GM12873 (cell line): ENCODE measurements around the gene PRPF4.

Experiments used
- TF ChIP-seq, protein P1 (sequence below): IDR thresholded peaks from 2 replicates; pipeline ENCODE4 v1.5.1; 2012; ENCODE audit warnings: low read depth, mild to moderate bottlenecking, moderate library complexity, low read length, control low read depth; ENCODE audit not compliant: insufficient read depth; ENCODE audit errors: missing control alignments

PRPF4 gene

DNA sequence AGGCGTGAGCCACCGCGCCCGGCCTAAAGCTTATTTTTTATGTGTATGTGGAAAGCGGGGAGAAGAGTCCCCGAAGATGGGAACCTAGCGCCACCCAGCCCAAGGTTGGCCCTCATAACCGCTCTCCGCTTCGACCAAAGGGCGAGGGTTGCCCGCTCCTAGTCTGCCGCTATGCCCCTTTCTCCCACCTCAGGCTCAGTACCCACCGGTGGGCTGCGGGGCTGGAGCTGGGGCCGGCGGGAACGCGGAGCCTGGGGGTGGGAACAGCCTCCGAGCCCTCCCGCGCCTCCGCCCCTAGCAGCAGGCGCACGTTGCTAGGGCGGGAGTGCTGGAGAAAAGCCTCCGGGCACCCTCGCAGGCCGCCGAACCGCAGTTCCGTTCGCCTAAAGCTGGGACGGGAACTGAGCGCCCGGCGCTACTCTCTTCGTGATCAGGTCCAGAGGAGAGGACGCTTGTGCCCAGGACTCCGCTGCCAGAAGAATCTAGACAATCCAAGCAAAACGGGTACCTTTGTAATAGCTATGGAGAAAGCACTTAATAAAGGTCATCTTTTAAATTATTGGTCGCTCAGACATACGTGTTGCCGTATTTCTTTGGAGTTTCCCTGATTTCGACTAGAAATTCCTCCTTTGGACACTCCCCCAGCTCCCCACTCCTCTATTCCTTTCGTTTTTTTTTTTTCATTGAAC lies 64.7 kb downstream of the PRPF4 start, which contains the start of gene WDR31:
Gene WDR31, minus strand, starts transcription at position 265 of the 689 bp plus-strand sequence. CDS start 8,253 bp downstream, outside the sequence.
- TF ChIP-seq, protein P1, sequence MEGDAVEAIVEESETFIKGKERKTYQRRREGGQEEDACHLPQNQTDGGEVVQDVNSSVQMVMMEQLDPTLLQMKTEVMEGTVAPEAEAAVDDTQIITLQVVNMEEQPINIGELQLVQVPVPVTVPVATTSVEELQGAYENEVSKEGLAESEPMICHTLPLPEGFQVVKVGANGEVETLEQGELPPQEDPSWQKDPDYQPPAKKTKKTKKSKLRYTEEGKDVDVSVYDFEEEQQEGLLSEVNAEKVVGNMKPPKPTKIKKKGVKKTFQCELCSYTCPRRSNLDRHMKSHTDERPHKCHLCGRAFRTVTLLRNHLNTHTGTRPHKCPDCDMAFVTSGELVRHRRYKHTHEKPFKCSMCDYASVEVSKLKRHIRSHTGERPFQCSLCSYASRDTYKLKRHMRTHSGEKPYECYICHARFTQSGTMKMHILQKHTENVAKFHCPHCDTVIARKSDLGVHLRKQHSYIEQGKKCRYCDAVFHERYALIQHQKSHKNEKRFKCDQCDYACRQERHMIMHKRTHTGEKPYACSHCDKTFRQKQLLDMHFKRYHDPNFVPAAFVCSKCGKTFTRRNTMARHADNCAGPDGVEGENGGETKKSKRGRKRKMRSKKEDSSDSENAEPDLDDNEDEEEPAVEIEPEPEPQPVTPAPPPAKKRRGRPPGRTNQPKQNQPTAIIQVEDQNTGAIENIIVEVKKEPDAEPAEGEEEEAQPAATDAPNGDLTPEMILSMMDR: peak; percentile 3

GRCh38 chr9:113341712-113342410 lies 66.4 kb downstream of the PRPF4 start:
- TF ChIP-seq, protein P1: no peak
